Progenitor cell of endocrine pancreas (in vitro differentiated cells): Measurements from ENCODE around the gene RXFP2. TPM values are rescaled to one million over a fixed set of nuclear protein-coding genes. Genes with fewer than 3 reads are reported as not detected.
A peak's percentile ranks its signal among the peaks of the same experiment; 100 is the strongest.

Experiments used
- DNase-seq: peaks from one replicate; pipeline ENCODE4 v3.0.0; 2021; ENCODE audit warnings: low spot score; ENCODE audit not compliant: unreplicated experiment
- H3K27ac Mint-ChIP-seq: 2 replicates; pipeline ENCODE4 v1.8.0; 2021; ENCODE audit warnings: mild to moderate bottlenecking, moderate library complexity, mixed read lengths
- H3K27me3 Mint-ChIP-seq: 2 replicates; pipeline ENCODE4 v1.8.0; 2021; ENCODE audit warnings: mixed read lengths
- H3K36me3 Mint-ChIP-seq: 2 replicates; pipeline ENCODE4 v1.8.0; 2022; ENCODE audit warnings: mixed read lengths; ENCODE audit not compliant: insufficient read depth
- H3K4me1 Mint-ChIP-seq: 2 replicates; pipeline ENCODE4 v1.8.0; 2021; ENCODE audit warnings: low read depth, mixed read lengths
- H3K4me3 Mint-ChIP-seq: 2 replicates; pipeline ENCODE4 v1.8.0; 2021; ENCODE audit warnings: low read depth, mild to moderate bottlenecking, moderate library complexity, mixed read lengths
- H3K9me3 Mint-ChIP-seq: 2 replicates; pipeline ENCODE4 v1.8.0; 2021; ENCODE audit warnings: low read depth, mixed read lengths
- CTCF ChIP-seq: fragments of 200-600 bp; sonication (generic); IDR thresholded peaks from one replicate; pipeline ENCODE4 v1.5.0; 2021; ENCODE audit warnings: antibody characterized with exemption, mild to moderate bottlenecking; ENCODE audit not compliant: unreplicated experiment
- total RNA-seq: library from RNA; stranded (reverse); gene quantifications from 2 replicates; pipeline ENCODE4 v1.2.1, GENCODE V29; 2021

RXFP2 gene
- total RNA-seq, 1 donor from 2014 or later: not detected

- DNase-seq: no peak
- TF ChIP-seq CTCF: no peak
- H3K36me3 Mint-ChIP-seq: no peaks in the 10 kb centered on the region
- H3K4me3 Mint-ChIP-seq: no peak overlapping the region
- H3K27me3 Mint-ChIP-seq: no peaks in the 10 kb centered on the region
- H3K4me1 Mint-ChIP-seq: peaks cover 5% of the 10 kb centered on the region
- no peaks in the 10 kb centered on the region for H3K9me3 Mint-ChIP-seq
- H3K27ac Mint-ChIP-seq: no peak overlapping the region
Observed at GRCh38 chr13:31826521-31826920, 87.2 kb downstream of the RXFP2 start.

- Mint-ChIP-seq H3K27me3 (no peaks in the 10 kb centered on the region), H3K27ac (peak overlapping the region; percentile 53), H3K4me1 (peaks cover 5% of the 10 kb centered on the region), H3K9me3 (no peaks in the 10 kb centered on the region), H3K36me3 (no peaks in the 10 kb centered on the region), H3K4me3 (no peak overlapping the region)
- no peak for DNase-seq
- no peak for TF ChIP-seq CTCF
Observed at GRCh38 chr13:31827707-31828106, 88.4 kb downstream of the RXFP2 start.

- Mint-ChIP-seq H3K27me3 (peaks cover 9% of the 10 kb centered on the region), H3K4me3 (no peak overlapping the region), H3K9me3 (peaks cover 3% of the 10 kb centered on the region), H3K27ac (no peak overlapping the region), H3K4me1 (no peaks in the 10 kb centered on the region), H3K36me3 (no peaks in the 10 kb centered on the region)
- no peak for DNase-seq
- no peak for TF ChIP-seq CTCF
Observed at GRCh38 chr13:31835932-31836331, 96.6 kb downstream of the RXFP2 start.

- H3K4me3 Mint-ChIP-seq: no peak overlapping the region
- no peak for TF ChIP-seq CTCF
Observed at GRCh38 chr13:31843044-31843443, 103.7 kb downstream of the RXFP2 start.

GRCh38 chr13:31846182-31846938 lies 107.0 kb downstream of the RXFP2 start:
- Mint-ChIP-seq H3K36me3 (no peaks in the 10 kb centered on the region), H3K9me3 (no peaks in the 10 kb centered on the region), H3K4me3 (peak overlapping the region; percentile 80), H3K4me1 (peaks cover 3% of the 10 kb centered on the region), H3K27ac (peak overlapping the region; percentile 78), H3K27me3 (peaks cover 77% of the 10 kb centered on the region)
- TF ChIP-seq CTCF: no peak
- peak; percentile 91 for DNase-seq

More at GRCh38 chr13:31843044-31843443, 103.7 kb downstream of the RXFP2 start:
- Mint-ChIP-seq H3K9me3 (no peaks in the 10 kb centered on the region), H3K4me1 (peaks cover 3% of the 10 kb centered on the region), H3K36me3 (no peaks in the 10 kb centered on the region), H3K27ac (no peak overlapping the region), H3K27me3 (peaks cover 60% of the 10 kb centered on the region)
- no peak for DNase-seq
